GM12873 (cell line): ENCODE data around the gene IBSP.

Experiments used
- TF ChIP-seq, protein P1 (sequence below): IDR thresholded peaks from 2 replicates; pipeline ENCODE4 v1.5.1; 2012; ENCODE audit warnings: low read depth, mild to moderate bottlenecking, moderate library complexity, low read length, control low read depth; ENCODE audit not compliant: insufficient read depth; ENCODE audit errors: missing control alignments

IBSP gene

DNA sequence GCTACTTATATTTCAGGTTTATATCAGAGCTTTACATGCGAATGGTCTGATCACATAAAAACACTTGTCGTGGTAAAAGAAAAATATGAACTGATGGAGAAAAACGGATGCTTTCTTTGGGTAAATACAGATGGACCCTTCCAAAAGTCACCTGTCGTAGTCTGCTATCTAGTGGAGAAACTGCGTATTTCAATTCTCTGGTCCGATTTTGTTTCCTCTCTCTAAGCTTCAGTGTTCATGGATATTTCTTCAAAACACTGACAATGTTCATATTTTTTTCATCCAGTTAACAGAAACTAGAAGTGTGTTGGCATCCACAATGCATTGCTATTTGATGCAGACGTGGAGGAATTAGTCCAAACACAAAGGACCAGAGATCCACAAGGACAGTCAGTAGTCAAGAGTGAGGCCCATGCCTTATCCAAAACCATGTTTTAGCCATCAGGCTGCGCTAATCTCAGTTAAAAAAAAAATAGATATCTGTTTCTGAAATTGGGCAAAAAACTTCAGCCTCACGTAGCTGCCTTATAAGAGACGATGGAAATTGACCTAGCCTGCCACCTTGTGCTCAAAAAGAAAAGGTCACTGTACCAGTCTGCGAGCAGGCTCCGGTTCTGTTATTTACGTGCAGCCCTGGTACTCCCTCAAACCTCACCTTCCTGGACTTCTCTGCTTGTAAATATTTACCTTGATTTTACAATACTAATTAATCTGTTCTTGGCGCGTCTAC, 49.4 kb downstream of the IBSP start:
- TF ChIP-seq, protein P1, sequence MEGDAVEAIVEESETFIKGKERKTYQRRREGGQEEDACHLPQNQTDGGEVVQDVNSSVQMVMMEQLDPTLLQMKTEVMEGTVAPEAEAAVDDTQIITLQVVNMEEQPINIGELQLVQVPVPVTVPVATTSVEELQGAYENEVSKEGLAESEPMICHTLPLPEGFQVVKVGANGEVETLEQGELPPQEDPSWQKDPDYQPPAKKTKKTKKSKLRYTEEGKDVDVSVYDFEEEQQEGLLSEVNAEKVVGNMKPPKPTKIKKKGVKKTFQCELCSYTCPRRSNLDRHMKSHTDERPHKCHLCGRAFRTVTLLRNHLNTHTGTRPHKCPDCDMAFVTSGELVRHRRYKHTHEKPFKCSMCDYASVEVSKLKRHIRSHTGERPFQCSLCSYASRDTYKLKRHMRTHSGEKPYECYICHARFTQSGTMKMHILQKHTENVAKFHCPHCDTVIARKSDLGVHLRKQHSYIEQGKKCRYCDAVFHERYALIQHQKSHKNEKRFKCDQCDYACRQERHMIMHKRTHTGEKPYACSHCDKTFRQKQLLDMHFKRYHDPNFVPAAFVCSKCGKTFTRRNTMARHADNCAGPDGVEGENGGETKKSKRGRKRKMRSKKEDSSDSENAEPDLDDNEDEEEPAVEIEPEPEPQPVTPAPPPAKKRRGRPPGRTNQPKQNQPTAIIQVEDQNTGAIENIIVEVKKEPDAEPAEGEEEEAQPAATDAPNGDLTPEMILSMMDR, result peak; percentile 69

DNA sequence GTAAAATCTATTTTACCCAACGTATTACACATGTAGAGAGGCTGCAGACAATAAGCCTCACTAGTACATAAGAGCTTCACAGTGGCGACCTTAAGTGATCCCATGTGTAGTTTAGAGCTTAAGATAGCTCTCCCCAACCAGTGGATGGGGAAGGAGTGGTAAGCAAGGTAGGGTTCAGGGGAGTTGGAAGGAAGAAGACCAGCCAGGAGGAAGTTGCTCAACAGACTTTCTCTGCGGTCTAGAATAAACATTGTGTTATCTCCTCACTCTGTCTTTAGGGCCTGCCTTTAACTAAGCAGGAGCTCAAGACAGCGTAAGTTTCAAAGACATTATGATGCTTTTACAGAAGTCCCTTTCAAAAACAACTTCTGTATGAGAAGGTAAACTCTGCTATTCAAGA, 50.3 kb downstream of the IBSP start:
- TF ChIP-seq, protein P1, result no peak

DNA sequence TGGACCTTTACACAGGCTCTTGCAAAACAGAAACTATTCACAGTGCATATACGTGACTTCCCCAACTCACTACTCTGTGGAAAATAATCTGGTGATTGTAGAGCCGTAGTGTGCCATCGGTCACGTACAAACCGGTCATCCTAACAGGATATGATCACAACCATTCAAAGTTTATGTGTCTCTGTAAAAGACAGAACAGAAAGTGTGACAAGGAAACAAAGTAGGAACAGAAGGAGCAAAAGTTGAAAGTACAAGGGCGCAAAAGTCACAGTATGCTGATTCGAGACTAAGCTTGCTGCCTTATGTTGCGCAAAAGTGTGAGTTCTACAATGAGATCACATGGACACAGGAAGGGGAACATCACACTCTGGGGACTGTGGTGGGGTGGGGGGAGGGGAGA, 52.0 kb downstream of the IBSP start:
- TF ChIP-seq, protein P1, result no peak

DNA sequence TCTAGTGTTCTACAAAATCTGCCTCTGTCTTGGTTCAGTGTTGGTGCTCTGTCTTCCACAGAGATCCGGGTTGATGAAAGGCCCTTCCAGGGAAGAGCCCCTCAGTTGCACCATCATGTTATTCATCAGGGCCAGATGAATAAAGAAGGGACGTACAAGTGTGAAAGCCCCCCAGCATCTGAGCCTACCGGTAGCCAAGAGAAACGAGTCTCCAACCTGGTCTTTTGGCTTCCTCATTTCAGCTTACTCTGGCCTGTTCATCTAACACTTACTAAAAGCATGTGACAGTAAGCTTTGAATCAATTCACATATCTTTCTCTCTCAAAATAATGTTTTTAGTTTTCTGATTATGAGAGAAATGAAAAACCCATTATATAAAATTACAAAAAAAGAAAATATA, 52.6 kb downstream of the IBSP start:
- TF ChIP-seq, protein P1, result no peak

DNA sequence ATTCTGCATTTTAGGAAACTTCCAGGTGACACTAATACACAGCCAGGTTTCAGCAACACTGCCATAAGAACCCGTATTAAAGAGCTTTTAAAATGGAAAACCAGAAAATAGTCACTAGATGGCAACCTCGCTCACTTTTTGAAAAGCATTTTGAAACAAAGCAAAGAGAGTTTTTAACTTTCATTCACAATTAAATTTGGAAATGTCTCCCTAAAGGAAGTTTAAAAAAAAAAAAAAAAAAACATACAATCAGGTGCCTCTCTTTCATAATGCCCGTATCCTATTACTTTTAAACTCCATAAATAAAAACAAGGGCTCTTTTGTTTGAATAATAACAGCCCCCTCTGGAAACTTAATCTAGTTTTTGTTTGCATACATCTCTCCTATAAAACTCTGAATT, 53.8 kb downstream of the IBSP start:
- TF ChIP-seq, protein P1, result peak; percentile 36

DNA sequence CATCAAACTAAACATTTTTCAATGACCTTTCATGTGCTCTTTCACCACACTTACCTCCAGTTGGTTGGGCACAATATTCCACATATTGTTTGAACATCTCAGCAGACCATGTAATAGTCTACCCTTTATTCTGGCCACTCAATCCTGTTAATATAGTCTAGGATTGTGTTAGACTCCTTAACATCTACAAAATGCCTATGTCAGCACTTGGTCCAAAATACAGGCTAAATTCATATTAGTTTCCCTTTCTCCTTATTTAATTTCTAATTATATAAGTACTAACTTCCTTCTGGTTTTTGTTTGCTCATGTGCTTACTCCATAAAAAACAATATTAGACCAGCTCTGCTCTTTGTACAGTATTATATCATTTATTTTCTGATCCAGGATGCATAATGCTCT, 54.5 kb downstream of the IBSP start:
- TF ChIP-seq, protein P1, result no peak

DNA sequence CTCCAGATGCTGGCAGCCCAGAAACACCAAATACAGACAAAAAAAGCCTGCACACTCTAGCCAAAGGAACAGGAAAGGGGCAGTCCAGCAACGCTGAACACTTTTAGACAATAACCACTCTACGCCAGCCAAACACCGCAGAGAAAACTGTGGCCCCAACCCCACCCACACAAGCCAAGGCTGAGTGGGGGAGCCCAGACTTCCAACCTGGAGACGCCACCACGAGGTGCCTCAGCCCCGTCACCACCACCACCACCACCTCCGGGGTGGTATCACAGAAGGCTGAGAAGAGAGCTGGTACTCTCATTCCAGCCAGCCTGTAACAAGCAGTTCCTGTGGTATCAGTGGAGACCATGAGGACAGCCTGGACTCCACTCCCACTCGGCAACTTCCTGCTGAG, 56.2 kb downstream of the IBSP start:
- TF ChIP-seq, protein P1, result no peak
